Osteocyte (in vitro differentiated cells): ENCODE results near the gene MNT. TPM values are rescaled to one million over a fixed set of nuclear protein-coding genes. Genes with fewer than 3 reads are reported as not detected.
"Not testable (repeated sequence)": the region's sequence is repeated elsewhere in the genome, so short reads cannot be mapped to it uniquely, and the experiment has no call there.

Experiments
- DNase-seq: peaks from one replicate; pipeline ENCODE4 v3.0.0; 2021; ENCODE audit warnings: mixed read lengths; ENCODE audit not compliant: unreplicated experiment; ENCODE audit errors: extremely low spot score
- H3K27ac Mint-ChIP-seq: one replicate; pipeline ENCODE4 v1.8.0; 2021; ENCODE audit warnings: mild to moderate bottlenecking, mixed read lengths; ENCODE audit not compliant: unreplicated experiment
- H3K27me3 Mint-ChIP-seq: one replicate; pipeline ENCODE4 v1.8.0; 2021; ENCODE audit warnings: mixed read lengths; ENCODE audit not compliant: unreplicated experiment
- H3K36me3 Mint-ChIP-seq: one replicate; pipeline ENCODE4 v1.8.0; 2021; ENCODE audit warnings: mixed read lengths; ENCODE audit not compliant: unreplicated experiment
- H3K4me1 Mint-ChIP-seq: one replicate; pipeline ENCODE4 v1.8.0; 2021; ENCODE audit warnings: mixed read lengths; ENCODE audit not compliant: unreplicated experiment
- H3K4me3 Mint-ChIP-seq: one replicate; pipeline ENCODE4 v1.8.0; 2021; ENCODE audit warnings: mild to moderate bottlenecking, moderate library complexity, mixed read lengths; ENCODE audit not compliant: unreplicated experiment
- H3K9me3 Mint-ChIP-seq: one replicate; pipeline ENCODE4 v1.8.0; 2021; ENCODE audit warnings: mixed read lengths; ENCODE audit not compliant: unreplicated experiment
- total RNA-seq: library from RNA; stranded (reverse); gene quantifications from 2 replicates; pipeline ENCODE4 v1.2.1, GENCODE V29; 2021
- TF ChIP-seq, protein P1 (sequence below): fragments of 200-600 bp; sonication (generic); IDR thresholded peaks from 2 replicates; pipeline ENCODE4 v1.5.0; 2021; ENCODE audit warnings: antibody characterized with exemption, mild to moderate bottlenecking, moderate library complexity

The MNT gene
- total RNA-seq, 1 donor from 2014 or later = 30.4 TPM

DNA sequence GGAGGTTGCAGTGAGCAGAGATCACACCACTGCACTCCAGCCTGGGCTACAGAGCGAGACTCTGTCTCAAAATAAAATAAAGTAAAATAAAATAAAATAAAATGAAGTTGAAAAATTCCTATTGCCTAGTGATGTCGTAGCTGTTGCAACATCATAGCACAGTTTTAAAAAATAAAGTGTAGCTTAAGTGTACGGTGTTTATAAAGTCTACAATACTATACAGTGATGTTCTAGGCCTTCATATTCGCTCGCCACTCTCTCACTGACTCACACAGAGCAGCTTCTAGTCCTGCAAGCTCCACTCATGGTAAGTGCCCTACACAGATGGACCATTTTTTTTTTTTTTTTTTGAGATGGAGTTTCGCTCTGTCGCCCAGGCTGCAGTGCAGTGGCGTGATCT lies 43.5 kb upstream of the MNT start:
- H3K9me3 Mint-ChIP-seq = peaks cover 5% of the 10 kb centered on the region
- TF ChIP-seq, protein P1, sequence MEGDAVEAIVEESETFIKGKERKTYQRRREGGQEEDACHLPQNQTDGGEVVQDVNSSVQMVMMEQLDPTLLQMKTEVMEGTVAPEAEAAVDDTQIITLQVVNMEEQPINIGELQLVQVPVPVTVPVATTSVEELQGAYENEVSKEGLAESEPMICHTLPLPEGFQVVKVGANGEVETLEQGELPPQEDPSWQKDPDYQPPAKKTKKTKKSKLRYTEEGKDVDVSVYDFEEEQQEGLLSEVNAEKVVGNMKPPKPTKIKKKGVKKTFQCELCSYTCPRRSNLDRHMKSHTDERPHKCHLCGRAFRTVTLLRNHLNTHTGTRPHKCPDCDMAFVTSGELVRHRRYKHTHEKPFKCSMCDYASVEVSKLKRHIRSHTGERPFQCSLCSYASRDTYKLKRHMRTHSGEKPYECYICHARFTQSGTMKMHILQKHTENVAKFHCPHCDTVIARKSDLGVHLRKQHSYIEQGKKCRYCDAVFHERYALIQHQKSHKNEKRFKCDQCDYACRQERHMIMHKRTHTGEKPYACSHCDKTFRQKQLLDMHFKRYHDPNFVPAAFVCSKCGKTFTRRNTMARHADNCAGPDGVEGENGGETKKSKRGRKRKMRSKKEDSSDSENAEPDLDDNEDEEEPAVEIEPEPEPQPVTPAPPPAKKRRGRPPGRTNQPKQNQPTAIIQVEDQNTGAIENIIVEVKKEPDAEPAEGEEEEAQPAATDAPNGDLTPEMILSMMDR = no peak
- H3K4me3 Mint-ChIP-seq = no peak overlapping the region
- H3K36me3 Mint-ChIP-seq = peaks cover 16% of the 10 kb centered on the region
- H3K4me1 Mint-ChIP-seq = peaks cover 2% of the 10 kb centered on the region
- no peak for DNase-seq
- no peak overlapping the region for H3K27ac Mint-ChIP-seq
- H3K27me3 Mint-ChIP-seq = no peaks in the 10 kb centered on the region

DNA sequence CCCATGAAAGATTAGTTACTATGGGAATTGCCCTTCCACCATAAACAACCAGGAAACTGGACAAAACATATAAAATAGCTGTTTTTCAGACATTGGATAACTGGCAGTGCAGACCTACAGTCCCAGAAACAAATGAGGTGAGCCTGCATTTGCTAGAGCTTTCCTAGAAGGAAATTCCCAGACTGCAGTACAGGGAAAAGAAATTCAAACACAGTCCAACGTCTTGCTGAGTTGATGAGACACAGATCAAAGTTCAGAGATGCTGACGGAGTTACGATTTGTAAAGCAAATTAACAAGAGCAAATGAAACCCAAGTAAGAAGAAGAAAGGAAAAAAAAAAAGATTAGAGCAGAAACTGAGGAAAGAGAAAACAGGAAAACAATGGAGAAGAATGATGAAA lies 41.3 kb upstream of the MNT start:
- peaks cover 29% of the 10 kb centered on the region for H3K36me3 Mint-ChIP-seq
- TF ChIP-seq, protein P1 = no peak
- peaks cover 4% of the 10 kb centered on the region for H3K4me1 Mint-ChIP-seq
- no peak overlapping the region for H3K4me3 Mint-ChIP-seq
- H3K27ac Mint-ChIP-seq = no peak overlapping the region
- no peak for DNase-seq
- no peaks in the 10 kb centered on the region for H3K27me3 Mint-ChIP-seq
- H3K9me3 Mint-ChIP-seq = peaks cover 5% of the 10 kb centered on the region

DNA sequence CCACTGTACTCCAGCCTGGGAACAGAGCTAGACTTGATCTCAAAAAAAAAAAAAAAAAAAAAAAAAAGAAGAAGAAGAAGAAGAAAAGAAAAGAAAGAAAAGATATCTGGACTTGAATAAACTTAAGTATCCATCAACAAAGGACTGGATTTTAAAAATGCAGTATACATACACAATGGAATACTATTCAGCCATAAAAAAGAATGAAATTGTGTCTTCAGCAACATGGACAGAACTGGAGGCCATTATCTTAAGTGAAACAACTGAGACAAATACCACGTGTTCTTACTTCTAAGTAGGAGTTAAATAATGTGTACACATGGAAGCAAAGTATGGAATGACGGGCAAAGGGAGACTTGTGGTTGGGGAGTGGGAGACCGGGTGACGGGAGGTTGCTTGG lies 40.1 kb upstream of the MNT start:
- H3K36me3 Mint-ChIP-seq = peaks cover 37% of the 10 kb centered on the region
- peaks cover 4% of the 10 kb centered on the region for H3K4me1 Mint-ChIP-seq
- TF ChIP-seq, protein P1 = no peak
- H3K27ac Mint-ChIP-seq = no peak overlapping the region
- no peak for DNase-seq
- no peaks in the 10 kb centered on the region for H3K27me3 Mint-ChIP-seq
- H3K9me3 Mint-ChIP-seq = peaks cover 2% of the 10 kb centered on the region
- no peak overlapping the region for H3K4me3 Mint-ChIP-seq

DNA sequence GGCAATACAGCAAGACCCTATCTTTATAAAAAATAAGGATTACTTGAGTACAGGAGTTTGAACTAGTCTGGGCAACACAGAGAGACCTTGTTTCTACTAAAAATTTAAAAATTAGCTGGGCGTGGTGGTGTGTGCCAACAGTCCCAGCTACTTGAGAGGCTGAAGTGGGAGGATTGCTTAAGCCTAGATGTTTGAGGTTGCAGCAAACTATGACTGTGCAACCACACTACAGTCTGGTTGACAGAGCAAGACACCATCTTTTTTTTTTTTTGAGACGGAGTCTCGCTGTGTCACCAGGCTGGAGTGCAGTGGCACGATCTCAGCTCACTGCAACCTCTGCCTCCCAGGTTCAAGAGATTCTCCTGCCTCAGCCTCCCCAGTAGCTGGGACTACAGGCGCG lies 39.1 kb upstream of the MNT start:
- not testable (repeated sequence) for H3K27ac Mint-ChIP-seq, DNase-seq, H3K9me3 Mint-ChIP-seq, H3K4me1 Mint-ChIP-seq, H3K4me3 Mint-ChIP-seq, H3K27me3 Mint-ChIP-seq
- peaks cover 35% of the 10 kb centered on the region for H3K36me3 Mint-ChIP-seq

DNA sequence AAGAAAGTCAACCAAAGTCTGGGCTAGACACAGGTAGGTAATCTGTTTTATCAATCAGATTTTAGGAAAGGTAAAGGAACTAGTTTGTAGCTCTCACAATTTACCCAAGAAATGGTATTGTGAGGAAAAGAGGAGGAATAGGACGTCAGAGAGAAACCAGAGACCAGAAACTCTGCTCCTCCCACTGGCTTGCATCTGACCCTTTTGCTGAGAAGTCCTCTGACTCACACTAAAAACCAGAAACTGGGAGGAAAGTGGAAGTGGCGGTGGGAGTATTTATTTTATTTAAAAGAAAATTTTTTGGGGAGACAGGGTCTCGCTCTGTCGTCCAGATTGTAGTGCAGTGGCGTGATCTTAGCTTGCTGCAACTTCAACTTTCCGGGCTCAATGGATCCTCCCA lies 38.0 kb upstream of the MNT start:
- Mint-ChIP-seq H3K4me3 (no peak overlapping the region), H3K36me3 (peaks cover 35% of the 10 kb centered on the region), H3K27me3 (no peaks in the 10 kb centered on the region), H3K27ac (peak overlapping the region; percentile 18), H3K9me3 (no peaks in the 10 kb centered on the region), H3K4me1 (peaks cover 7% of the 10 kb centered on the region)
- DNase-seq = no peak
- TF ChIP-seq, protein P1 = no peak

DNA sequence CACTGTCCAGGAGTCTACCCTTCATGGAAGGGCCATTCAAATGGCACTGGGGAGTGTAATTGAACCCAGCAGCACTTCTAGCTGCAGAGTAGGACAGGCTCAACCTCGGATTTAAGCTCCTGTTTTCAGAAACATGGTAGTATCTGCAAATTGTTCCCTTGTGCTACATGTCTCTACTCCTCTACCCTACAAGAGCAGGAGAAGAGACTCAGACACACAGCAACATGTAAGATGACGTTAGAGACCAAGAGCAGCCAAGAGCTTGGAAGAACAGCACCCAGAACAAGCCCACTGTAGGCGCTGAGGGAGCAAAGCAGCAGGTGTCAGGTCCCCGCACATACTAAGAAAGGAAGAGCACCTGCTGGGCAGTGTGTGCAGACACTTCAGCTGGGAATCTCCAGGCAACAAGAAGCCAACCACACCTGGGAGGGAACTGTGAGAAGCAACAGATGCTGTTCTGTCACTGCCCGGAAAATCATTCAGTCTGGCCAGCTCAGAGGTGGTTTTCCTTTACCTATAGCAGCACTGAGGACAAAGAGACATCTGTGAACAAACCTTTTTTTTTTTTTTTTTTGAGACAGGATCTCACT lies 35.6 kb upstream of the MNT start:
- no peak overlapping the region for H3K27ac Mint-ChIP-seq
- no peak overlapping the region for H3K4me3 Mint-ChIP-seq
- H3K27me3 Mint-ChIP-seq = no peaks in the 10 kb centered on the region
- TF ChIP-seq, protein P1 = no peak
- H3K36me3 Mint-ChIP-seq = peaks cover 41% of the 10 kb centered on the region
- peaks cover 7% of the 10 kb centered on the region for H3K4me1 Mint-ChIP-seq
- DNase-seq = no peak
- no peaks in the 10 kb centered on the region for H3K9me3 Mint-ChIP-seq
